Activated CD8-positive, alpha-beta memory T cell treated with anti-CD3 and anti-CD28 coated beads for 4 hours (primary cell): Measurements from ENCODE around the gene MRPS5.
"Not testable (repeated sequence)": the region's sequence is repeated elsewhere in the genome, so short reads cannot be mapped to it uniquely, and the experiment has no call there.

ENCODE experiments used
- DNase-seq, 2 donors: peaks; one replicate each; pipeline ENCODE4 v3.0.0-alpha.2; 2020; ENCODE audit warnings: low read depth in 2 of 2

The MRPS5 gene

GRCh38 chr2:95121407-95122196 lies at the start of gene MRPS5:
Gene MRPS5, minus strand, starts transcription at chr2:95121808. Its CDS starts 17 bp downstream, at chr2:95121791.
- DNase-seq, result peak; percentile 66 to 72

GRCh38 chr2:95166065-95166763 lies 44.6 kb upstream of the MRPS5 start:
- no peak for DNase-seq

GRCh38 chr2:95165371-95166064 lies 43.9 kb upstream of the MRPS5 start, which contains the start of gene ZNF2:
Gene ZNF2, plus strand, starts transcription at chr2:95165809. Its CDS starts 10,418 bp downstream, at chr2:95176227.
- DNase-seq, result peak; percentile 95 to 96

GRCh38 chr2:95165030-95165370 lies 43.4 kb upstream of the MRPS5 start:
- DNase-seq, result no peak

GRCh38 chr2:95159690-95160449 lies 38.3 kb upstream of the MRPS5 start, which contains the start of gene ZNF514:
Gene ZNF514, minus strand, starts transcription at chr2:95159848. Its CDS starts 6,595 bp downstream, at chr2:95153253.
- peak; percentile 51 to 55 for DNase-seq

- no peak for DNase-seq
Measured at GRCh38 chr2:95158891-95159619, 37.4 kb upstream of the MRPS5 start.

GRCh38 chr2:95158441-95158840 lies 36.8 kb upstream of the MRPS5 start:
- no peak for DNase-seq

- no peak for DNase-seq
Measured at GRCh38 chr2:95149397-95149984, 27.9 kb upstream of the MRPS5 start.

- no peak for DNase-seq
Measured at GRCh38 chr2:95143838-95144237, 22.2 kb upstream of the MRPS5 start.

GRCh38 chr2:95138702-95139101 lies 17.1 kb upstream of the MRPS5 start:
- DNase-seq, result no peak

GRCh38 chr2:95122197-95122551 lies 566 bp upstream of the MRPS5 start:
- no peak for DNase-seq

- no peak for DNase-seq
Measured at GRCh38 chr2:95121093-95121406, 558 bp downstream of the MRPS5 start.

GRCh38 chr2:95115418-95115817 lies 6.2 kb downstream of the MRPS5 start:
- peak; percentile 35 to 51 for DNase-seq

GRCh38 chr2:95113464-95113863 lies 8.1 kb downstream of the MRPS5 start:
- no peak for DNase-seq

- no peak for DNase-seq
Measured at GRCh38 chr2:95110395-95110794, 11.2 kb downstream of the MRPS5 start.

- DNase-seq, result no peak
Measured at GRCh38 chr2:95109260-95109659, 12.3 kb downstream of the MRPS5 start.

GRCh38 chr2:95106081-95106480 lies 15.5 kb downstream of the MRPS5 start:
- DNase-seq, result no peak

GRCh38 chr2:95104606-95105005 lies 17.0 kb downstream of the MRPS5 start:
- no peak for DNase-seq

- no peak for DNase-seq
Measured at GRCh38 chr2:95099910-95100309, 21.7 kb downstream of the MRPS5 start.

- DNase-seq, result not testable (repeated sequence)
Measured at GRCh38 chr2:95098273-95098672, 23.3 kb downstream of the MRPS5 start.
